Activated CD8-positive, alpha-beta memory T cell treated with anti-CD3 and anti-CD28 coated beads for 36 hours (primary cell): ENCODE measurements around the gene NGB. TPM values are rescaled to one million over a fixed set of nuclear protein-coding genes. Genes with fewer than 3 reads are reported as not detected.
"Not testable (repeated sequence)": the region's sequence is repeated elsewhere in the genome, so short reads cannot be mapped to it uniquely, and the experiment has no call there.

Experiments
- CTCF ChIA-PET: fragments of 350-600 bp; sonication (Branson Sonifier 250); formaldehyde crosslinking; loops from one replicate; lab custom pipeline; 2021; ENCODE audit warnings: antibody characterized with exemption; lab: Charles Lee
- POLR2A ChIA-PET: fragments of 350-600 bp; sonication (Branson Sonifier 250); formaldehyde crosslinking; loops from one replicate; lab custom pipeline; 2021; ENCODE audit warnings: antibody characterized with exemption; lab: Charles Lee
- total RNA-seq, 2 experiments: library from RNA; stranded (reverse); gene quantifications; one replicate each; pipeline ENCODE4 v1.2.3, GENCODE V29; 2021

Gene NGB
- total RNA-seq, result not detected

GRCh38 chr14:77271113-77271710 is at the start of gene NGB:
NGB (minus strand) TSS chr14:77271206; CDS start chr14:77270937, 269 bp downstream.
- ChIA-PET POLR2A (no interaction called here), CTCF (no interaction called here)

- POLR2A ChIA-PET, result interaction anchor here (0.6 to 2.3 kb wide), 3 partner anchors 17 to 57 kb away, joined by 3 to 12 read pairs (median 10); partner anchors contain the start of genes SAMD15 and TMED8
- CTCF ChIA-PET, result interaction anchor here (0.7 to 1.4 kb wide), 6 partner anchors 18 to 226 kb away, joined by 3 to 5 read pairs (median 3); no protein-coding TSS in a partner anchor
Measured at GRCh38 chr14:77320238-77320935, 49.4 kb upstream of the NGB start, which contains the start of gene POMT2. POMT2 (minus strand) TSS chr14:77320883; CDS start chr14:77320681, 202 bp downstream.

GRCh38 chr14:77319422-77319821 is 48.4 kb upstream of the NGB start:
- ChIA-PET CTCF (interaction anchor here (1.4 kb wide), 1 partner anchor 18 kb away, joined by 5 read pairs; no protein-coding TSS in a partner anchor), POLR2A (no interaction called here)

GRCh38 chr14:77318756-77319155 is 47.8 kb upstream of the NGB start:
- POLR2A ChIA-PET, result not testable (repeated sequence)
- CTCF ChIA-PET, result interaction anchor here (0.7 kb wide), 1 partner anchor 52 kb away, joined by 3 read pairs; no protein-coding TSS in a partner anchor

- CTCF ChIA-PET, result interaction anchor here (0.6 to 3.3 kb wide), 2 partner anchors 77 to 165 kb away, joined by 3 to 24 read pairs; no protein-coding TSS in a partner anchor
- POLR2A ChIA-PET, result no interaction called here
Measured at GRCh38 chr14:77318006-77318553, 47.1 kb upstream of the NGB start.

GRCh38 chr14:77316872-77317301 is 45.9 kb upstream of the NGB start:
- CTCF ChIA-PET, result interaction anchor here (0.6 to 3.3 kb wide), 7 partner anchors 10 to 164 kb away, joined by 3 to 53 read pairs (median 5); no protein-coding TSS in a partner anchor

GRCh38 chr14:77316195-77316505 is 45.1 kb upstream of the NGB start:
- CTCF ChIA-PET, result interaction anchor here (0.6 to 3.3 kb wide), 17 partner anchors 9 to 443 kb away, joined by 3 to 53 read pairs (median 4); partner anchors contain the start of gene ZDHHC22
- POLR2A ChIA-PET, result interaction anchor here (1.0 to 1.3 kb wide), 2 partner anchors 13 to 61 kb away, joined by 4 to 5 read pairs; partner anchors contain the start of gene TMED8

More at GRCh38 chr14:77316872-77317301, 45.9 kb upstream of the NGB start:
- POLR2A ChIA-PET, result interaction anchor here (0.6 kb wide), 1 partner anchor 1063 kb away, joined by 3 read pairs; no protein-coding TSS in a partner anchor

GRCh38 chr14:77314539-77315457 is 43.8 kb upstream of the NGB start:
- CTCF ChIA-PET, result interaction anchor here (0.6 to 3.3 kb wide), 10 partner anchors 12 to 442 kb away, joined by 3 to 53 read pairs (median 4); partner anchors contain the start of gene ZDHHC22
- POLR2A ChIA-PET, result interaction anchor here (1.3 kb wide), 1 partner anchor 12 kb away, joined by 5 read pairs; no protein-coding TSS in a partner anchor

- ChIA-PET CTCF (no interaction called here), POLR2A (no interaction called here)
Measured at GRCh38 chr14:77314043-77314442, 43.0 kb upstream of the NGB start.

GRCh38 chr14:77313371-77313770 is 42.4 kb upstream of the NGB start:
- POLR2A ChIA-PET, result no interaction called here

GRCh38 chr14:77311217-77311616 is 40.2 kb upstream of the NGB start:
- POLR2A ChIA-PET, result no interaction called here

More at GRCh38 chr14:77313371-77313770, 42.4 kb upstream of the NGB start:
- CTCF ChIA-PET, result interaction anchor here (1.4 to 1.5 kb wide), 2 partner anchors 10 to 12 kb away, joined by 5 to 7 read pairs; no protein-coding TSS in a partner anchor

GRCh38 chr14:77310026-77310425 is 39.0 kb upstream of the NGB start:
- ChIA-PET POLR2A (no interaction called here), CTCF (no interaction called here)

More at GRCh38 chr14:77311217-77311616, 40.2 kb upstream of the NGB start:
- CTCF ChIA-PET, result no interaction called here

- ChIA-PET POLR2A (no interaction called here), CTCF (no interaction called here)
Measured at GRCh38 chr14:77309131-77309530, 38.1 kb upstream of the NGB start.

GRCh38 chr14:77306851-77307496 is 36.0 kb upstream of the NGB start:
- ChIA-PET CTCF (interaction anchor here (0.7 to 1.7 kb wide), 2 partner anchors 9 to 17 kb away, joined by 3 to 9 read pairs; no protein-coding TSS in a partner anchor), POLR2A (no interaction called here)

- CTCF ChIA-PET, result interaction anchor here (1.7 kb wide), 1 partner anchor 10 kb away, joined by 9 read pairs; no protein-coding TSS in a partner anchor
- POLR2A ChIA-PET, result no interaction called here
Measured at GRCh38 chr14:77306416-77306815, 35.4 kb upstream of the NGB start.

- ChIA-PET CTCF (interaction anchor here (1.2 kb wide), 1 partner anchor 153 kb away, joined by 6 read pairs; no protein-coding TSS in a partner anchor), POLR2A (no interaction called here)
Measured at GRCh38 chr14:77305696-77306095, 34.7 kb upstream of the NGB start.

- POLR2A ChIA-PET, result interaction anchor here (1.2 to 2.6 kb wide), 2 partner anchors 12 to 18 kb away, joined by 5 to 12 read pairs; partner anchors contain the start of genes GSTZ1 and POMT2
- CTCF ChIA-PET, result interaction anchor here (0.6 to 5.1 kb wide), 5 partner anchors 9 to 179 kb away, joined by 3 to 53 read pairs (median 4); no protein-coding TSS in a partner anchor
Measured at GRCh38 chr14:77303417-77304156, 32.6 kb upstream of the NGB start.
